Stimulated activated CD4-positive, alpha-beta T cell treated with anti-CD3 and anti-CD28 coated beads, Interleukin-15, amount 100 ng/mL, for 48 hours (primary cell): ENCODE measurements around the gene CFHR5.
"Not testable (repeated sequence)": the region's sequence is repeated elsewhere in the genome, so short reads cannot be mapped to it uniquely, and the experiment has no call there.

ENCODE experiments used
- DNase-seq, 2 donors: peaks; one replicate each; pipeline ENCODE4 v3.0.0-alpha.2; 2020; ENCODE audit warnings: low read depth in 2 of 2

Gene CFHR5

GRCh38 chr1:196977278-196977677, at the start of gene CFHR5:
Gene CFHR5 (plus strand): TSS chr1:196977556. CDS start chr1:196977665, 109 bp downstream.
- no peak for DNase-seq

- not testable (repeated sequence) for DNase-seq
These were observed 44.5 kb upstream of the CFHR5 start for GRCh38 chr1:196932853-196933252.

- DNase-seq = no peak
These were observed 43.7 kb upstream of the CFHR5 start for GRCh38 chr1:196933531-196934189.

- not testable (repeated sequence) for DNase-seq
These were observed 35.9 kb upstream of the CFHR5 start for GRCh38 chr1:196941474-196941873.

GRCh38 chr1:196943568-196943967, 33.8 kb upstream of the CFHR5 start, which contains the start of gene CFHR2:
Gene CFHR2 (plus strand): TSS chr1:196943738. CDS start chr1:196943881, 143 bp downstream.
- DNase-seq = not testable (repeated sequence)

GRCh38 chr1:196951711-196952394, 25.5 kb upstream of the CFHR5 start:
- no peak for DNase-seq

- DNase-seq = no peak
These were observed 22.6 kb upstream of the CFHR5 start for GRCh38 chr1:196954778-196955177.

GRCh38 chr1:196955926-196956325, 21.4 kb upstream of the CFHR5 start:
- no peak for DNase-seq

GRCh38 chr1:196960854-196961253, 16.5 kb upstream of the CFHR5 start:
- DNase-seq = no peak

GRCh38 chr1:196970182-196970581, 7.2 kb upstream of the CFHR5 start:
- DNase-seq = no peak

GRCh38 chr1:196976278-196976677, 1.1 kb upstream of the CFHR5 start:
- no peak for DNase-seq

- no peak for DNase-seq
These were observed 3.5 kb downstream of the CFHR5 start for GRCh38 chr1:196980859-196981258.

- DNase-seq = not testable (repeated sequence)
These were observed 4.9 kb downstream of the CFHR5 start for GRCh38 chr1:196982247-196982646.

- not testable (repeated sequence) for DNase-seq
These were observed 14.7 kb downstream of the CFHR5 start for GRCh38 chr1:196991919-196992651.

GRCh38 chr1:196993916-196994315, 16.6 kb downstream of the CFHR5 start:
- no peak for DNase-seq

- no peak for DNase-seq
These were observed 20.1 kb downstream of the CFHR5 start for GRCh38 chr1:196997423-196997822.

- no peak for DNase-seq
These were observed 24.5 kb downstream of the CFHR5 start for GRCh38 chr1:197001828-197002227.

- DNase-seq = no peak
These were observed 25.8 kb downstream of the CFHR5 start for GRCh38 chr1:197003132-197003531.

GRCh38 chr1:197008861-197009260, 31.5 kb downstream of the CFHR5 start:
- DNase-seq = no peak

GRCh38 chr1:197011614-197012013, 34.3 kb downstream of the CFHR5 start:
- DNase-seq = no peak

GRCh38 chr1:197013234-197013633, 35.9 kb downstream of the CFHR5 start:
- no peak for DNase-seq

GRCh38 chr1:197016751-197017150, 39.4 kb downstream of the CFHR5 start:
- DNase-seq = no peak
